Chondrocyte (in vitro differentiated cells): ENCODE measurements around the gene CAST. TPM values are rescaled to one million over a fixed set of nuclear protein-coding genes. Genes with fewer than 3 reads are reported as not detected.

Experiments
- DNase-seq: peaks from one replicate; pipeline ENCODE4 v3.0.0; 2021; ENCODE audit warnings: mixed read lengths, low spot score
- H3K27ac Mint-ChIP-seq: one replicate; pipeline ENCODE4 v1.8.0; 2021; ENCODE audit warnings: mild to moderate bottlenecking, moderate library complexity, mixed read lengths; ENCODE audit not compliant: unreplicated experiment
- H3K27me3 Mint-ChIP-seq: 2 replicates; pipeline ENCODE4 v1.8.0; 2021; ENCODE audit warnings: low read depth, mixed read lengths
- H3K36me3 Mint-ChIP-seq: 2 replicates; pipeline ENCODE4 v1.8.0; 2021; ENCODE audit warnings: low read depth, mixed read lengths
- H3K4me1 Mint-ChIP-seq: 2 replicates; pipeline ENCODE4 v1.8.0; 2021; ENCODE audit warnings: low read depth, mild to moderate bottlenecking, mixed read lengths
- H3K4me3 Mint-ChIP-seq: one replicate; pipeline ENCODE4 v1.8.0; 2021; ENCODE audit warnings: mild to moderate bottlenecking, moderate library complexity, mixed read lengths; ENCODE audit not compliant: unreplicated experiment
- H3K9me3 Mint-ChIP-seq: 2 replicates; pipeline ENCODE4 v1.8.0; 2021; ENCODE audit warnings: low read depth, mixed read lengths
- total RNA-seq: library from RNA; stranded (reverse); gene quantifications from 3 replicates; pipeline ENCODE4 v1.2.1, GENCODE V29; 2021
- TF ChIP-seq, protein P1 (sequence below): fragments of 200-600 bp; sonication (generic); IDR thresholded peaks from 2 replicates; pipeline ENCODE4 v1.5.0; 2021; ENCODE audit warnings: antibody characterized with exemption, mild to moderate bottlenecking, moderate library complexity

Gene CAST
- total RNA-seq, 1 donor from 2014 or later, result 131 TPM

GRCh38 chr5:96669909-96670308 lies 7.7 kb downstream of the CAST start:
- H3K27ac Mint-ChIP-seq, result peak overlapping the region; percentile 32
- H3K4me3 Mint-ChIP-seq, result no peak overlapping the region
- DNase-seq, result no peak
- no peaks in the 10 kb centered on the region for H3K27me3 Mint-ChIP-seq
- no peaks in the 10 kb centered on the region for H3K36me3 Mint-ChIP-seq
- H3K9me3 Mint-ChIP-seq, result no peaks in the 10 kb centered on the region
- H3K4me1 Mint-ChIP-seq, result peaks cover 5% of the 10 kb centered on the region
- TF ChIP-seq, protein P1, sequence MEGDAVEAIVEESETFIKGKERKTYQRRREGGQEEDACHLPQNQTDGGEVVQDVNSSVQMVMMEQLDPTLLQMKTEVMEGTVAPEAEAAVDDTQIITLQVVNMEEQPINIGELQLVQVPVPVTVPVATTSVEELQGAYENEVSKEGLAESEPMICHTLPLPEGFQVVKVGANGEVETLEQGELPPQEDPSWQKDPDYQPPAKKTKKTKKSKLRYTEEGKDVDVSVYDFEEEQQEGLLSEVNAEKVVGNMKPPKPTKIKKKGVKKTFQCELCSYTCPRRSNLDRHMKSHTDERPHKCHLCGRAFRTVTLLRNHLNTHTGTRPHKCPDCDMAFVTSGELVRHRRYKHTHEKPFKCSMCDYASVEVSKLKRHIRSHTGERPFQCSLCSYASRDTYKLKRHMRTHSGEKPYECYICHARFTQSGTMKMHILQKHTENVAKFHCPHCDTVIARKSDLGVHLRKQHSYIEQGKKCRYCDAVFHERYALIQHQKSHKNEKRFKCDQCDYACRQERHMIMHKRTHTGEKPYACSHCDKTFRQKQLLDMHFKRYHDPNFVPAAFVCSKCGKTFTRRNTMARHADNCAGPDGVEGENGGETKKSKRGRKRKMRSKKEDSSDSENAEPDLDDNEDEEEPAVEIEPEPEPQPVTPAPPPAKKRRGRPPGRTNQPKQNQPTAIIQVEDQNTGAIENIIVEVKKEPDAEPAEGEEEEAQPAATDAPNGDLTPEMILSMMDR, result no peak

- H3K4me1 Mint-ChIP-seq, result peaks cover 15% of the 10 kb centered on the region
- no peak overlapping the region for H3K4me3 Mint-ChIP-seq
- DNase-seq, result no peak
- peaks cover 2% of the 10 kb centered on the region for H3K36me3 Mint-ChIP-seq
- H3K27me3 Mint-ChIP-seq, result no peaks in the 10 kb centered on the region
- no peaks in the 10 kb centered on the region for H3K9me3 Mint-ChIP-seq
- TF ChIP-seq, protein P1, result no peak
- no peak overlapping the region for H3K27ac Mint-ChIP-seq
Measured at GRCh38 chr5:96671441-96671840, 9.3 kb downstream of the CAST start.

GRCh38 chr5:96673127-96673526 lies 11.0 kb downstream of the CAST start:
- no peak for DNase-seq
- Mint-ChIP-seq H3K36me3 (peaks cover 2% of the 10 kb centered on the region), H3K27ac (no peak overlapping the region), H3K9me3 (no peaks in the 10 kb centered on the region), H3K4me1 (peaks cover 15% of the 10 kb centered on the region), H3K4me3 (no peak overlapping the region), H3K27me3 (no peaks in the 10 kb centered on the region)
- TF ChIP-seq, protein P1, result no peak

DNA sequence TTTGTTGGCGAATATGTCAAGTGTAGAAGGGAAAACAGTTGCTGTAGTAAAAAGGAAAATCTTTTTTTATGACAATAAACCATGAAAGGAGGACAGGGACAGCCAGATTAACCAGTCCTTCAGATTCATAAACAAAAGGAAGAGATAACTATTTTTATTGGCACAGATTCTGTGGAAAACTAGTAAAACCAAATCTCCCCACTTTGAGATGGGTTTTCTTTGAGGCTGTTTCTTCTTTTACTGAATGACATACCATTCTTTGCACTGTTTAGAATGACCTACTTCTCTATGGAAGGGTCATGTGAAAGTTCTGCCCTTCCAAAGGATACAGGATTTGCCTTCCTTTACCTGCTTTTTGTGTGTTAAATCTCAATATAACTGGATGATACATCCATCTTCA lies 13.7 kb downstream of the CAST start:
- TF ChIP-seq, protein P1, result no peak
- Mint-ChIP-seq H3K27me3 (no peaks in the 10 kb centered on the region), H3K27ac (no peak overlapping the region), H3K36me3 (peaks cover 2% of the 10 kb centered on the region), H3K4me3 (no peak overlapping the region), H3K9me3 (no peaks in the 10 kb centered on the region), H3K4me1 (peaks cover 24% of the 10 kb centered on the region)
- DNase-seq, result no peak

DNA sequence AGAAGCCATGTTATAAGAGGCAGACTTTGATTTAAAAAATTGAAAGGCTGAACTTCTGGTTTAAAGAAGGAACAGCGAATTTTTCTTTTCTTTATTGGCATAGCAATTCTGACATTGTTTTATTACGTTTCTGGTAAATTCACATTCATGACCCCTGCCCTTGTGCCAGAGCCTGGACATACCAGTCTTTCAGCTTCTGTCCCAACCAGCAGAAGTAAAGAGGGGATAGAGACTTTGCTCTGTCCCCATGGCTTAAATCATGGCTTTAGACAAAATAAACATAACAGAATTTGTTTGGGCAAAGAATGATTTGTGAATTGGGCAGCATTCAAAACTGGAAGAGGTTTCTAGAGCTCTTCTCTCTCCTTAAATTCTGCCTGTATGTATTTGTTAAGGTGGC lies 15.3 kb downstream of the CAST start:
- Mint-ChIP-seq H3K36me3 (peaks cover 2% of the 10 kb centered on the region), H3K4me3 (no peak overlapping the region), H3K27me3 (no peaks in the 10 kb centered on the region), H3K4me1 (peaks cover 28% of the 10 kb centered on the region), H3K27ac (no peak overlapping the region), H3K9me3 (no peaks in the 10 kb centered on the region)
- no peak for DNase-seq
- TF ChIP-seq, protein P1, result no peak
